NCI-H128 (cell line): ENCODE data around the gene SIM2.

Experiments
- DNase-seq: peaks from one replicate; lab custom pipeline; 2025; ENCODE audit not compliant: unreplicated experiment; lab: John Stamatoyannopoulos, UW

Gene SIM2

GRCh38 chr21:36713746-36714145 is 14.8 kb downstream of the SIM2 start:
- no peak for DNase-seq

GRCh38 chr21:36716387-36716786 is 17.5 kb downstream of the SIM2 start:
- no peak for DNase-seq

- no peak for DNase-seq
Observed at GRCh38 chr21:36716836-36717235, 17.9 kb downstream of the SIM2 start.

GRCh38 chr21:36717976-36718375 is 19.1 kb downstream of the SIM2 start:
- no peak for DNase-seq

- no peak for DNase-seq
Observed at GRCh38 chr21:36718951-36719501, 20.1 kb downstream of the SIM2 start.

GRCh38 chr21:36719614-36720013 is 20.7 kb downstream of the SIM2 start:
- no peak for DNase-seq

- DNase-seq = no peak
Observed at GRCh38 chr21:36721817-36722216, 22.9 kb downstream of the SIM2 start.

GRCh38 chr21:36722370-36723368 is 23.8 kb downstream of the SIM2 start:
- no peak for DNase-seq

GRCh38 chr21:36723371-36723881 is 24.5 kb downstream of the SIM2 start:
- no peak for DNase-seq

GRCh38 chr21:36724660-36725059 is 25.7 kb downstream of the SIM2 start:
- no peak for DNase-seq

GRCh38 chr21:36725793-36726386 is 27.0 kb downstream of the SIM2 start:
- no peak for DNase-seq

- DNase-seq = no peak
Observed at GRCh38 chr21:36727866-36728265, 29.0 kb downstream of the SIM2 start.

- DNase-seq = no peak
Observed at GRCh38 chr21:36728371-36729111, 29.6 kb downstream of the SIM2 start.

- no peak for DNase-seq
Observed at GRCh38 chr21:36729310-36729970, 30.5 kb downstream of the SIM2 start.

GRCh38 chr21:36730291-36731281 is 31.7 kb downstream of the SIM2 start:
- DNase-seq = no peak

- DNase-seq = no peak
Observed at GRCh38 chr21:36732217-36732616, 33.3 kb downstream of the SIM2 start.

- DNase-seq = no peak
Observed at GRCh38 chr21:36732761-36733160, 33.8 kb downstream of the SIM2 start.

GRCh38 chr21:36733857-36734256 is 34.9 kb downstream of the SIM2 start:
- no peak for DNase-seq
